H1 (cell line): ENCODE results near the gene B3GLCT. TPM values are rescaled to one million over a fixed set of nuclear protein-coding genes. Genes with fewer than 3 reads are reported as not detected.

Experiments
- CTCF ChIA-PET: fragments of 300-600 bp; sonication (Branson Sonifier 250); formaldehyde crosslinking; loops from one replicate; lab custom pipeline; 2021; ENCODE audit not compliant: partially characterized antibody; lab: Charles Lee
- POLR2A ChIA-PET: fragments of 300-600 bp; sonication (Branson Sonifier 250); formaldehyde crosslinking; loops from one replicate; lab custom pipeline; 2021; ENCODE audit warnings: inconsistent platforms; ENCODE audit not compliant: partially characterized antibody; lab: Charles Lee
- DNase-seq, 2 experiments: peaks; one replicate each; pipeline versions ENCODE4 v3.0.0 to v3.0.0-alpha.2; 2010 to 2022; ENCODE audit warnings: low spot score in 2 of 2, low read depth in 1 of 2, mixed read lengths in 1 of 2
- FAIRE-seq: peaks from 2 replicates; lab custom pipeline; 2011; peaks lifted over from hg19 to GRCh38; lab: Jason Lieb, UNC
- H2AFZ ChIP-seq: 2 replicates; pipeline ENCODE4 v1.8.1; 2012; ENCODE audit warnings: low read length, inconsistent platforms
- H2AK5ac ChIP-seq: 2 replicates; pipeline ENCODE4 v1.6.1; 2013; ENCODE audit warnings: low read depth, low read length
- H2BK120ac ChIP-seq: replicated peaks from 2 replicates; pipeline ENCODE3; 2013; ENCODE audit warnings: low read depth, low read length, inconsistent platforms
- H2BK12ac ChIP-seq: 2 replicates; pipeline ENCODE4 v1.6.1; 2013; ENCODE audit warnings: low read depth, low read length
- H2BK15ac ChIP-seq: 2 replicates; pipeline ENCODE4 v1.6.1; 2013; ENCODE audit warnings: low read length
- H2BK20ac ChIP-seq: 2 replicates; pipeline ENCODE4 v1.6.1; 2013; ENCODE audit warnings: low read length
- H2BK5ac ChIP-seq: 2 replicates; pipeline ENCODE4 v1.6.1; 2013; ENCODE audit warnings: low read depth, low read length
- H3K14ac ChIP-seq: 2 replicates; pipeline ENCODE4 v1.6.1; 2013; ENCODE audit warnings: inconsistent platforms; ENCODE audit not compliant: insufficient read length
- H3K18ac ChIP-seq: 2 replicates; pipeline ENCODE4 v1.6.1; 2013; ENCODE audit warnings: low read length; ENCODE audit errors: extremely low read depth
- H3K23ac ChIP-seq: 2 replicates; pipeline ENCODE4 v1.6.1; 2013; ENCODE audit warnings: inconsistent platforms; ENCODE audit not compliant: insufficient read length
- H3K23me2 ChIP-seq: 2 replicates; pipeline ENCODE4 v1.6.1; 2013; ENCODE audit warnings: low read depth, low read length
- H3K27ac ChIP-seq: 2 replicates; pipeline ENCODE4 v1.6.1; 2011; ENCODE audit warnings: low read depth, low read length, inconsistent platforms
- H3K27me3 ChIP-seq, 4 experiments: replicated peaks in 1 of 4; 1 replicate in 1 of 4; 2 replicates in 3 of 4; pipeline versions ENCODE4 v1.6.1 to v1.8.1; 2011 to 2013; ENCODE audit warnings: low read length in 3 of 4, mild to moderate bottlenecking in 3 of 4, inconsistent platforms in 2 of 4, mixed read lengths in 2 of 4, moderate library complexity in 1 of 4; ENCODE audit not compliant: control insufficient read depth in 3 of 4, insufficient read depth in 3 of 4; ENCODE audit errors: extremely low read depth in 1 of 4
- H3K36me3 ChIP-seq, 4 experiments: 2 replicates each; pipeline versions ENCODE4 v1.6.1 to v1.8.1; 2011 to 2013; ENCODE audit warnings: mild to moderate bottlenecking in 4 of 4, low read length in 3 of 4, moderate library complexity in 2 of 4, control low read depth in 1 of 4, inconsistent platforms in 1 of 4; ENCODE audit not compliant: insufficient read depth in 4 of 4, control insufficient read depth in 2 of 4
- H3K4ac ChIP-seq: replicated peaks from 2 replicates; pipeline ENCODE3; 2013; ENCODE audit warnings: low read length, low read depth, mixed read lengths, inconsistent platforms; ENCODE audit not compliant: insufficient read length
- H3K4me1 ChIP-seq, 4 experiments: replicated peaks in 1 of 4; 1 replicate in 1 of 4; 2 replicates in 3 of 4; pipeline versions ENCODE4 v1.6.1 to v1.8.1; 2011 to 2013; ENCODE audit warnings: low read length in 3 of 4, inconsistent platforms in 2 of 4, mixed read lengths in 1 of 4; ENCODE audit not compliant: insufficient read depth in 4 of 4, control insufficient read depth in 3 of 4
- H3K4me2 ChIP-seq, 2 experiments: 2 replicates each; pipeline versions ENCODE4 v1.6.1 to v1.8.1; 2011 to 2013; ENCODE audit warnings: low read depth in 2 of 2, low read length in 2 of 2, control low read depth in 1 of 2, inconsistent platforms in 1 of 2, mild to moderate bottlenecking in 1 of 2; ENCODE audit not compliant: insufficient read depth in 1 of 2
- H3K4me3 ChIP-seq, 4 experiments: fragments of 200-600, 300-600 bp in 1 of 4; sonication (generic), shearing (Covaris generic), sonication (Bioruptor Twin) in 1 of 4; 2 replicates each; pipeline versions ENCODE4 v1.5.1 to v1.8.1; 2011 to 2016; ENCODE audit warnings: low read length in 4 of 4, low read depth in 3 of 4, control low read depth in 2 of 4, inconsistent platforms in 2 of 4, mild to moderate bottlenecking in 2 of 4, mixed read lengths in 1 of 4, moderate library complexity in 1 of 4; ENCODE audit not compliant: insufficient read depth in 2 of 4; ENCODE audit errors: extremely low read depth in 1 of 4
- H3K56ac ChIP-seq: replicated peaks from 2 replicates; pipeline ENCODE3; 2013; ENCODE audit warnings: low read depth, mild to moderate bottlenecking, mixed read lengths, low read length, inconsistent platforms; ENCODE audit not compliant: insufficient read length
- H3K79me1 ChIP-seq: 2 replicates; pipeline ENCODE4 v1.6.1; 2013; ENCODE audit warnings: low read depth, low read length, control low read depth
- H3K79me2 ChIP-seq, 2 experiments: 2 replicates each; pipeline versions ENCODE4 v1.6.1 to v1.8.1; 2012 to 2013; ENCODE audit warnings: low read length in 2 of 2, mild to moderate bottlenecking in 2 of 2, inconsistent platforms in 1 of 2; ENCODE audit not compliant: insufficient read depth in 2 of 2, control insufficient read depth in 1 of 2
- H3K9ac ChIP-seq, 4 experiments: replicated peaks in 1 of 4; 1 replicate in 1 of 4; 2 replicates in 3 of 4; pipeline versions ENCODE4 v1.6.1 to v1.8.1; 2011 to 2013; ENCODE audit warnings: low read depth in 3 of 4, low read length in 3 of 4, control low read depth in 2 of 4, mild to moderate bottlenecking in 2 of 4, moderate library complexity in 2 of 4, inconsistent platforms in 1 of 4; ENCODE audit errors: extremely low read depth in 1 of 4
- H3K9me3 ChIP-seq, 2 experiments: 2 replicates each; pipeline versions ENCODE4 v1.6.1 to v1.8.1; 2012 to 2013; ENCODE audit warnings: mild to moderate bottlenecking in 2 of 2, moderate library complexity in 2 of 2, control low read depth in 1 of 2, inconsistent platforms in 1 of 2, low read depth in 1 of 2, low read length in 1 of 2, mixed read lengths in 1 of 2; ENCODE audit not compliant: insufficient read depth in 2 of 2
- H4K20me1 ChIP-seq, 2 experiments: replicated peaks in 1 of 2; 2 replicates each; pipeline versions ENCODE3 to v1.8.1; 2011 to 2013; ENCODE audit warnings: inconsistent platforms in 2 of 2, low read length in 2 of 2, mild to moderate bottlenecking in 1 of 2; ENCODE audit not compliant: insufficient read depth in 2 of 2, control insufficient read depth in 1 of 2
- H4K5ac ChIP-seq: 2 replicates; pipeline ENCODE4 v1.6.1; 2013; ENCODE audit warnings: low read length, low read depth, mixed read lengths, inconsistent platforms; ENCODE audit not compliant: insufficient read length
- H4K8ac ChIP-seq: 2 replicates; pipeline ENCODE4 v1.8.0; 2013; ENCODE audit warnings: mild to moderate bottlenecking, moderate library complexity, low read length, inconsistent platforms; ENCODE audit not compliant: insufficient read depth; ENCODE audit errors: extremely low read depth
- H4K91ac ChIP-seq: replicated peaks from 2 replicates; pipeline ENCODE3; 2013; ENCODE audit warnings: low read length, mixed read lengths, inconsistent platforms; ENCODE audit not compliant: insufficient read length
- BACH1 ChIP-seq: IDR thresholded peaks from 2 replicates; pipeline ENCODE4 v1.6.1; 2012; ENCODE audit warnings: low read length, improper control_type of control experiment
- EGR1 ChIP-seq: IDR thresholded peaks from 2 replicates; pipeline ENCODE4 v1.6.1; 2011; ENCODE audit warnings: low read depth, low read length, borderline replicate concordance
- FOSL1 ChIP-seq: IDR thresholded peaks from 2 replicates; pipeline ENCODE4 v1.6.1; 2011; ENCODE audit warnings: mild to moderate bottlenecking, low read depth, low read length, moderate library complexity; ENCODE audit not compliant: insufficient read depth
- HDAC2 ChIP-seq, 2 experiments: fragments of 300-600 bp in 1 of 2; sonication (generic) in 1 of 2; IDR thresholded peaks; 2 replicates each; pipeline ENCODE4 v1.6.1; 2011 to 2012; ENCODE audit warnings: low read depth in 2 of 2, low read length in 2 of 2, mild to moderate bottlenecking in 2 of 2, moderate library complexity in 2 of 2, borderline replicate concordance in 1 of 2, inconsistent platforms in 1 of 2
- HDAC6 ChIP-seq: IDR thresholded peaks from one replicate; pipeline ENCODE4 v1.7.1; 2012; ENCODE audit warnings: low read depth, mild to moderate bottlenecking, inconsistent platforms, low read length, moderate library complexity
- KDM4A ChIP-seq: IDR thresholded peaks from one replicate; pipeline ENCODE4 v1.7.1; 2012; ENCODE audit warnings: low read depth, mild to moderate bottlenecking, moderate library complexity, low read length, inconsistent platforms; ENCODE audit not compliant: severe bottlenecking
- KDM5A ChIP-seq: fragments of 200-600 bp; IDR thresholded peaks from 2 replicates; pipeline ENCODE4 v1.7.1; 2012; ENCODE audit warnings: mild to moderate bottlenecking, low read length, inconsistent platforms, mixed read lengths
- PHF8 ChIP-seq: fragments of 200-600 bp; sonication (generic); conservative IDR thresholded peaks from 2 replicates; pipeline ENCODE4 v1.7.1; 2012; ENCODE audit warnings: low read depth, mild to moderate bottlenecking, inconsistent platforms, low read length, moderate library complexity
- YY1 ChIP-seq: IDR thresholded peaks from 2 replicates; pipeline ENCODE4 v1.6.1; 2011; ENCODE audit warnings: low read depth, mild to moderate bottlenecking, low read length
- polyA plus RNA-seq, 7 experiments: library from polyadenylated mRNA; depleted of rRNA in 3 of 7; stranded (reverse) in 5 of 7; unstranded in 2 of 7; fragments of >200 nt in 5 of 7; fragments of 200-250 nt in 2 of 7; gene quantifications; 1 replicate in 5 of 7; 2 replicates in 1 of 7; 4 replicates in 1 of 7; pipeline versions ENCODE4 v1.2.1 to v1.2.3, GENCODE V29; 2011 to 2013; ENCODE audit warnings: missing spikeins in 2 of 7, mixed read lengths in 2 of 7
- total RNA-seq: library from RNA; stranded (reverse); fragmentation: NEBNext Ultra II Directional; extraction: Animal tissue kit (Norgen Biotek cat#: 25700); gene quantifications from 2 replicates; pipeline ENCODE4 v1.2.1, GENCODE V29; 2021
- TF ChIP-seq, protein P1 (sequence below), 3 experiments: IDR thresholded peaks; 1 replicate in 2 of 3; 2 replicates in 1 of 3; pipeline versions ENCODE4 v1.5.1 to v1.6.1; 2011; ENCODE audit warnings: low read length in 3 of 3, mild to moderate bottlenecking in 3 of 3, inconsistent platforms in 2 of 3, low read depth in 1 of 3, moderate library complexity in 1 of 3; ENCODE audit not compliant: insufficient read depth in 1 of 3; ENCODE audit errors: control extremely low read depth in 1 of 3
- TF ChIP-seq, protein P2 (sequence below): IDR thresholded peaks from 2 replicates; pipeline ENCODE4 v1.6.1; 2012; ENCODE audit warnings: low read length, inconsistent platforms

B3GLCT gene
- total and polyA plus RNA-seq, 2 of the 8 experiments (the other 6 are each of a cell fraction or from before 2014, with no cell fraction given), result 1.5 to 4.1 TPM

DNA sequence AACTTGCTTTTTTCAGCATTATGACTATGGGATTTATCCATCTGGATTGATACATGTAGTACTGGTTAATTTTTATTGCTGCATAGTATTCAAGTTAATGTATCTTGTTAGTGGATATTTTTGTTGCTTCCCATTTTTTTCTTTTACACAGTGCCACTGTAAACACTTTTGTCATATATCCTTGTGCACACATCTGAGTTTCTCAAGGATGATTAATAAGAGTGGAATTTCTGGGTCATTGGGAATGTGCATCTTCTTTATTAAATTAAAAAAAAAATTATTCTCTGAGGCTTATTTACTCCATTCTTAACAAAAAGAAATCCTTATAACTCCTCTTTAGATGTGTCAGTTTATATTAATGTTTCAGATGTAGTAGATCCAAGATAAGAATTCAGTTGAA is 27.3 kb downstream of the B3GLCT start:
- Histone ChIP-seq H3K79me2 (no peaks in the 10 kb centered on the region), H3K23me2 (no peaks in the 10 kb centered on the region), H4K20me1 (no peaks in the 10 kb centered on the region), H2BK120ac (no peak overlapping the region), H3K4ac (no peak overlapping the region), H3K4me2 (no peak overlapping the region; a peak in 1 of 4 replicates), H3K14ac (no peak overlapping the region), H3K36me3 (no peaks in the 10 kb centered on the region), H3K18ac (no peak overlapping the region), H3K79me1 (no peaks in the 10 kb centered on the region), H3K4me3 (no peak overlapping the region), H2BK12ac (no peak overlapping the region), H2BK15ac (no peak overlapping the region), H4K5ac (no peak overlapping the region), H2BK20ac (no peak overlapping the region), H4K91ac (no peak overlapping the region), H3K27me3 (no peaks in the 10 kb centered on the region), H2AFZ (no peak overlapping the region), H2AK5ac (no peak overlapping the region), H3K27ac (no peak overlapping the region), H3K56ac (no peak overlapping the region), H3K9ac (no peak overlapping the region), H3K4me1 (peaks cover 2 to 14% (median 14%) of the 10 kb centered on the region in 4 experiments; a peak in 5 of 7 replicates), H2BK5ac (no peak overlapping the region), H4K8ac (no peak overlapping the region), H3K23ac (no peak overlapping the region), H3K9me3 (no peaks in the 10 kb centered on the region)
- no peak for FAIRE-seq
- ChIA-PET CTCF (interaction anchor here (2.9 to 10.3 kb wide), 3 partner anchors 9 to 197 kb away, joined by 5 to 77 read pairs (median 8); no protein-coding TSS in a partner anchor), POLR2A (no interaction called here)
- DNase-seq, result no peak
- TF ChIP-seq, protein P1, sequence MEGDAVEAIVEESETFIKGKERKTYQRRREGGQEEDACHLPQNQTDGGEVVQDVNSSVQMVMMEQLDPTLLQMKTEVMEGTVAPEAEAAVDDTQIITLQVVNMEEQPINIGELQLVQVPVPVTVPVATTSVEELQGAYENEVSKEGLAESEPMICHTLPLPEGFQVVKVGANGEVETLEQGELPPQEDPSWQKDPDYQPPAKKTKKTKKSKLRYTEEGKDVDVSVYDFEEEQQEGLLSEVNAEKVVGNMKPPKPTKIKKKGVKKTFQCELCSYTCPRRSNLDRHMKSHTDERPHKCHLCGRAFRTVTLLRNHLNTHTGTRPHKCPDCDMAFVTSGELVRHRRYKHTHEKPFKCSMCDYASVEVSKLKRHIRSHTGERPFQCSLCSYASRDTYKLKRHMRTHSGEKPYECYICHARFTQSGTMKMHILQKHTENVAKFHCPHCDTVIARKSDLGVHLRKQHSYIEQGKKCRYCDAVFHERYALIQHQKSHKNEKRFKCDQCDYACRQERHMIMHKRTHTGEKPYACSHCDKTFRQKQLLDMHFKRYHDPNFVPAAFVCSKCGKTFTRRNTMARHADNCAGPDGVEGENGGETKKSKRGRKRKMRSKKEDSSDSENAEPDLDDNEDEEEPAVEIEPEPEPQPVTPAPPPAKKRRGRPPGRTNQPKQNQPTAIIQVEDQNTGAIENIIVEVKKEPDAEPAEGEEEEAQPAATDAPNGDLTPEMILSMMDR (IDR thresholded peaks at IDR 0.05; ENCODE audit: control extremely low read depth in 1 of 3, insufficient read depth in 1 of 3, low read depth in 1 of 3, low read length in 3 of 3), result no peak
- TF ChIP-seq YY1, result no peak
- TF ChIP-seq BACH1, result no peak
- no peak for TF ChIP-seq FOSL1
- TF ChIP-seq KDM4A, result no peak
- TF ChIP-seq, protein P2, sequence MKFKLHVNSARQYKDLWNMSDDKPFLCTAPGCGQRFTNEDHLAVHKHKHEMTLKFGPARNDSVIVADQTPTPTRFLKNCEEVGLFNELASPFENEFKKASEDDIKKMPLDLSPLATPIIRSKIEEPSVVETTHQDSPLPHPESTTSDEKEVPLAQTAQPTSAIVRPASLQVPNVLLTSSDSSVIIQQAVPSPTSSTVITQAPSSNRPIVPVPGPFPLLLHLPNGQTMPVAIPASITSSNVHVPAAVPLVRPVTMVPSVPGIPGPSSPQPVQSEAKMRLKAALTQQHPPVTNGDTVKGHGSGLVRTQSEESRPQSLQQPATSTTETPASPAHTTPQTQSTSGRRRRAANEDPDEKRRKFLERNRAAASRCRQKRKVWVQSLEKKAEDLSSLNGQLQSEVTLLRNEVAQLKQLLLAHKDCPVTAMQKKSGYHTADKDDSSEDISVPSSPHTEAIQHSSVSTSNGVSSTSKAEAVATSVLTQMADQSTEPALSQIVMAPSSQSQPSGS, result no peak
- TF ChIP-seq EGR1, result no peak
- TF ChIP-seq PHF8, result no peak
- TF ChIP-seq HDAC6, result no peak
- TF ChIP-seq HDAC2 (IDR thresholded peaks at IDR 0.05; ENCODE audit: borderline replicate concordance in 1 of 2, low read depth in 2 of 2, low read length in 2 of 2), result no peak
- no peak for TF ChIP-seq KDM5A
